Measurements from ENCODE around the gene ZNRF3. TPM values are rescaled to one million over a fixed set of nuclear protein-coding genes. Genes with fewer than 3 reads are reported as not detected.
"Not testable (repeated sequence)": the region's sequence is repeated elsewhere in the genome, so short reads cannot be mapped to it uniquely, and the experiment has no call there.

Gene ZNRF3
- total and polyA plus RNA-seq, 12 donors = 1.8 to 7.7 (median 6.2) TPM

GRCh38 chr22:28885939-28886338 lies 2.6 kb downstream of the ZNRF3 start:
- Histone ChIP-seq H3K4me1 (peaks cover 3 to 40% (median 18%) of the 10 kb centered on the region in 9 donors), H3K27me3 (peaks cover 0 to 13% (median 0%) of the 10 kb centered on the region in 7 donors), H3K9me3 (no peaks in the 10 kb centered on the region), H3K4me3 (no peak overlapping the region), H3K27ac (no peak overlapping the region), H3K36me3 (no peaks in the 10 kb centered on the region)
- 80 to 85% methylated on average over 3 of the region's 3 CpGs for WGBS, 2 donors
- intact Hi-C loops (cut with DNase I) = no loop called here
- no peak for ATAC-seq
- no peak for TF ChIP-seq CTCF (IDR thresholded peaks at IDR 0.05)
- DNase-seq = no peak

- intact Hi-C loops (cut with DNase I); H3K4me3 ChIP-seq; H3K27ac ChIP-seq; H3K9me3 ChIP-seq; ATAC-seq; H3K36me3 ChIP-seq; DNase-seq: not testable (repeated sequence)
- peaks cover 3 to 47% (median 18%) of the 10 kb centered on the region in 9 donors for H3K4me1 ChIP-seq
- WGBS, 2 donors = 98% methylated on average over 4 of the region's 4 CpGs
- peaks cover 0 to 13% (median 0%) of the 10 kb centered on the region in 7 donors for H3K27me3 ChIP-seq
These were observed 3.3 kb downstream of the ZNRF3 start for GRCh38 chr22:28886679-28887078.

- Histone ChIP-seq H3K4me3 (no peak overlapping the region), H3K9me3 (no peaks in the 10 kb centered on the region), H3K27ac (no peak overlapping the region), H3K4me1 (peaks cover 3 to 49% (median 24%) of the 10 kb centered on the region in 9 donors), H3K36me3 (no peaks in the 10 kb centered on the region), H3K27me3 (peaks cover 0 to 13% (median 0%) of the 10 kb centered on the region in 7 donors)
- no peak for DNase-seq
- intact Hi-C loops (cut with DNase I) = no loop called here
- no peak for TF ChIP-seq CTCF (IDR thresholded peaks at IDR 0.05)
- WGBS, 2 donors = 86 to 87% methylated on average over 4 of the region's 4 CpGs
- no peak for ATAC-seq
These were observed 4.5 kb downstream of the ZNRF3 start for GRCh38 chr22:28887725-28888459.

- intact Hi-C loops (cut with DNase I) = no loop called here
- Histone ChIP-seq H3K27me3 (peaks cover 0 to 7% (median 0%) of the 10 kb centered on the region in 7 donors), H3K4me1 (peaks cover 0 to 49% (median 20%) of the 10 kb centered on the region in 9 donors), H3K9me3 (no peaks in the 10 kb centered on the region), H3K36me3 (no peaks in the 10 kb centered on the region), H3K4me3 (no peak overlapping the region), H3K27ac (no peak overlapping the region)
- WGBS, 2 donors = 90 to 95% methylated on average over 6 of the region's 6 CpGs
- DNase-seq (no peak), ATAC-seq (no peak)
- TF ChIP-seq CTCF (IDR thresholded peaks at IDR 0.05) = no peak
These were observed 6.2 kb downstream of the ZNRF3 start for GRCh38 chr22:28889478-28890024.
